ENCODE measurements around the gene OPCML. TPM values are rescaled to one million over a fixed set of nuclear protein-coding genes. Genes with fewer than 3 reads are reported as not detected.
A peak's percentile ranks its signal among the peaks of the same experiment; 100 is the strongest.

OPCML gene
- total and polyA plus RNA-seq, 2 donors from 2014 or later: 0.77 to 1.1 TPM

- Histone ChIP-seq H3K36me3 (ENCODE audit: control insufficient read depth in 2 of 3, insufficient read depth in 3 of 3, low read length in 3 of 3) (no peaks in the 10 kb centered on the region), H3K27ac (ENCODE audit: low read depth in 2 of 2, low read length in 2 of 2) (no peak overlapping the region), H3K9ac (ENCODE audit: low read length in 3 of 3) (no peak overlapping the region), H3K27me3 (ENCODE audit: control insufficient read depth, insufficient read depth, low read length) (no peaks in the 10 kb centered on the region), H3K9me3 (ENCODE audit: control insufficient read depth in 2 of 3, insufficient read depth in 1 of 3, low read length in 3 of 3) (no peaks in the 10 kb centered on the region), H3K4me3 (ENCODE audit: low read length in 3 of 3) (peak overlapping the region; percentile 24 to 56 (median 42)), H3K4me1 (ENCODE audit: control insufficient read depth in 2 of 3, insufficient read depth in 2 of 3, low read depth in 1 of 3, low read length in 3 of 3) (peaks cover 0 to 4% (median 0%) of the 10 kb centered on the region in 3 donors)
- FAIRE-seq (no peak), DNase-seq (peak; percentile 36 to 72 (median 65))
- intact Hi-C loops (cut with DNase I): no loop called here
- no peak for TF ChIP-seq CTCF (IDR thresholded peaks at IDR 0.05; ENCODE audit: borderline replicate concordance, extremely low read depth, insufficient read depth)
Measured at GRCh38 chr11:132943706-132944568, 588.4 kb downstream of the OPCML start.

DNA sequence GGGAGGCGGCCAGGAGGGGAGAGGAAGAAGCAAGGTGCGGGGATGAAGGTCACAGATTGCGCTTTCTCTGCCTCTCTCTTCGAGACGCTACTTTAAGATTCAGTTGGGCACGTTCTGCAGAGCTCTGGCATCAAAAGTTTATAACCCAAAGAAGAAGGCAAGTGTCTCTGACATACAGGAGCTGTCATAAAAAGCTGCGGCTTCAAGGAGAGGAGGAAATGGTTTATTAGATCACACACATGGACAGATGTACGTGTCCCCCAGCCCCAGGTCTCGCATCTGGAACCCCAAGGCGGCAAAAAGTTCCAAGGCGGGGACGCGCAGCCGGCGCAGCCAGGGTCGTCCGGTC is 589.0 kb downstream of the OPCML start:
- intact Hi-C loops (cut with DNase I): no loop called here
- Histone ChIP-seq H3K27me3 (ENCODE audit: control insufficient read depth, insufficient read depth, low read length) (no peaks in the 10 kb centered on the region), H3K9ac (ENCODE audit: low read length in 3 of 3) (peak overlapping the region in 1 of 3 donors; percentile 34), H3K9me3 (ENCODE audit: control insufficient read depth in 2 of 3, insufficient read depth in 1 of 3, low read length in 3 of 3) (no peaks in the 10 kb centered on the region), H3K4me3 (ENCODE audit: low read length in 3 of 3) (peak overlapping the region; percentile 24 to 56 (median 42)), H3K36me3 (ENCODE audit: control insufficient read depth in 2 of 3, insufficient read depth in 3 of 3, low read length in 3 of 3) (no peaks in the 10 kb centered on the region), H3K27ac (ENCODE audit: low read depth in 2 of 2, low read length in 2 of 2) (no peak overlapping the region), H3K4me1 (ENCODE audit: control insufficient read depth in 2 of 3, insufficient read depth in 2 of 3, low read depth in 1 of 3, low read length in 3 of 3) (peaks cover 0 to 4% (median 0%) of the 10 kb centered on the region in 3 donors)
- FAIRE-seq: no peak
- DNase-seq: peak in 3 of 5 donors; percentile 18 to 44 (median 31)
- no peak for TF ChIP-seq CTCF (IDR thresholded peaks at IDR 0.05; ENCODE audit: borderline replicate concordance, extremely low read depth, insufficient read depth)

DNA sequence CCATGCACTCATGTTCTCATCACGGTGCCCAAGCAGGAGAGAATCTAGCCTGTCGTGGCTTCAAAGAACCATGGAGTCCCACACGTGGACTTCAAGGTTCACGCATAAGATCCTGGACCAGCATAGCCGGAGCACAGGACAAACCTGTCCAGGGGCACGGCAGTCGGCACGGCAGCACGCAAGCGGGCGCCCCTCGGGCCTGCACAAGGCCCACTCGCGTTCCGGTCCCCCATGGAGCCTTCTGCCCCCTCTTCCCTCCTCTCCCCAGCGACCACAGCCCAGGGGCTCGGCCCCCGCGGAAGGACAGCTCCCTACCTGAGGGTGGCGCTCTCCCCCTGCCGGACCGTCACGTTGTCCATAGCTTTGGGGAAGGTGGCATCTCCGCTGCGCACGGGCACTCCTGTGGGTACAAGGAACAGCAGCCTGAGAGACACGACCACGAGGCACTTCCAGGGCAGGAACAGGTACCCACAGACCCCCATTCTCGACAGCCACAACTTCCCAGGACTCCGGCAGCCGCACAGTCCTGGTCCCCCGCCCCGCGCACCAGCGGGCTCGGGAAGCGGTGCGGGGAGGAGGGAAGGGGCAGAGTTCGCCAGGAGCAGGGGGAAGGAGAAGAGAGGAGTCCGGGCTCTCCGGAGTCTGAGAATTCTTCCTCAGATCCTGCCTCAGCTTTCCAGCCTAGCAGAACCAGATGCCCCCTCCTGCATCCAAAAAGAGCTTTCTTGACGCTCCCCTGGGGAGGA is 589.5 kb downstream of the OPCML start:
- Histone ChIP-seq H3K9ac (ENCODE audit: low read length in 3 of 3) (peak overlapping the region in 1 of 3 donors; percentile 34), H3K36me3 (ENCODE audit: control insufficient read depth in 2 of 3, insufficient read depth in 3 of 3, low read length in 3 of 3) (no peaks in the 10 kb centered on the region), H3K27ac (ENCODE audit: low read depth in 2 of 2, low read length in 2 of 2) (no peak overlapping the region), H3K4me1 (ENCODE audit: control insufficient read depth in 2 of 3, insufficient read depth in 2 of 3, low read depth in 1 of 3, low read length in 3 of 3) (peaks cover 0 to 4% (median 0%) of the 10 kb centered on the region in 3 donors), H3K27me3 (ENCODE audit: control insufficient read depth, insufficient read depth, low read length) (no peaks in the 10 kb centered on the region), H3K9me3 (ENCODE audit: control insufficient read depth in 2 of 3, insufficient read depth in 1 of 3, low read length in 3 of 3) (no peaks in the 10 kb centered on the region), H3K4me3 (ENCODE audit: low read length in 3 of 3) (peak overlapping the region; percentile 24 to 56 (median 42))
- TF ChIP-seq CTCF (IDR thresholded peaks at IDR 0.05; ENCODE audit: borderline replicate concordance, extremely low read depth, insufficient read depth): no peak
- intact Hi-C loops (cut with DNase I): no loop called here
- no peak for FAIRE-seq
- peak in 4 of 5 donors; percentile 42 to 65 (median 64) for DNase-seq

All from kidney (tissue), 14 donors.